ENCODE results near the gene SLC9A5.

SLC9A5 gene

GRCh38 chr16:67317853-67318252 lies 69.1 kb downstream of the SLC9A5 start:
- DNase-seq, result no peak
